AG09309 (cell line): ENCODE data around the gene FRMD4A.

Experiments
- DNase-seq: peaks from one replicate; pipeline ENCODE4 v3.0.0-alpha.2; 2010; ENCODE audit warnings: low read depth
- H3K4me3 ChIP-seq: 2 replicates; pipeline ENCODE4 v1.5.1; 2011; ENCODE audit warnings: mild to moderate bottlenecking, low read depth, low read length, moderate library complexity; ENCODE audit not compliant: control insufficient read depth
- TF ChIP-seq, protein P1 (sequence below): IDR thresholded peaks from 2 replicates; pipeline ENCODE4 v1.5.1; 2011; ENCODE audit warnings: mild to moderate bottlenecking, low read depth, low read length, inconsistent platforms; ENCODE audit not compliant: insufficient read depth, control insufficient read depth; ENCODE audit errors: missing control alignments

The FRMD4A gene

DNA sequence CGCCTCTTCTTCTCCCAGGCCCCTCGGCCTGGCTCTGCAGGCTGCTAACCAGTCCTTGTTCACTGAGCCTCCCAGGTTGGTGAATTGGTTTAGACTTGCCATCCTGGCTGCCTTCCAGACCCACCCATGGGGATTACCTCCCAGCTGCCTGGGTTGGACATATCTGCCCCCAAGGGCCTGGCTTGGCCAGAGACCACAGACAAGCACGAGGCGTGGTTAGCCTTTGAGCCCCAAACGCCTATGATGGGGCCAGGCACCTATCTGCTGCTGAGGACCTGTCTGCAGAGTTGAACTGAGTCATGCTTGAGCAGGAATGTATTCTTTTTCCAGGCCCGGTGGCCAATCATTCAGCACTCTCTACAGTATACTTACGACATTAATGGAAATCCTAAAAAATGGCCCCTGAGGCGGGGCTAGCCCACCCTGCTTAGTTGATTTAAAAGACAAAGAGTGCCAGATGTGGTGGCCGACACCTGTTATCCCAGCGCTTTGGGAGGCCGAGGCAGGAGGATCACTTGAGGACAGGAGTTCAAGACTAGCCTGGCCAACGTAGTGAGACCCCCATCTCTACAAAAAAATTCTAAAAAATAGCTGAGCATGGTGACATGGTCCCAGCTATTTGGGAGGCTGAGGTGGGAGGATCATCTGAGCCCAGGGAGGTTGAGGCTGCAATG lies 361.5 kb downstream of the FRMD4A start:
- no peak overlapping the region for H3K4me3 ChIP-seq
- DNase-seq = no peak
- TF ChIP-seq, protein P1, sequence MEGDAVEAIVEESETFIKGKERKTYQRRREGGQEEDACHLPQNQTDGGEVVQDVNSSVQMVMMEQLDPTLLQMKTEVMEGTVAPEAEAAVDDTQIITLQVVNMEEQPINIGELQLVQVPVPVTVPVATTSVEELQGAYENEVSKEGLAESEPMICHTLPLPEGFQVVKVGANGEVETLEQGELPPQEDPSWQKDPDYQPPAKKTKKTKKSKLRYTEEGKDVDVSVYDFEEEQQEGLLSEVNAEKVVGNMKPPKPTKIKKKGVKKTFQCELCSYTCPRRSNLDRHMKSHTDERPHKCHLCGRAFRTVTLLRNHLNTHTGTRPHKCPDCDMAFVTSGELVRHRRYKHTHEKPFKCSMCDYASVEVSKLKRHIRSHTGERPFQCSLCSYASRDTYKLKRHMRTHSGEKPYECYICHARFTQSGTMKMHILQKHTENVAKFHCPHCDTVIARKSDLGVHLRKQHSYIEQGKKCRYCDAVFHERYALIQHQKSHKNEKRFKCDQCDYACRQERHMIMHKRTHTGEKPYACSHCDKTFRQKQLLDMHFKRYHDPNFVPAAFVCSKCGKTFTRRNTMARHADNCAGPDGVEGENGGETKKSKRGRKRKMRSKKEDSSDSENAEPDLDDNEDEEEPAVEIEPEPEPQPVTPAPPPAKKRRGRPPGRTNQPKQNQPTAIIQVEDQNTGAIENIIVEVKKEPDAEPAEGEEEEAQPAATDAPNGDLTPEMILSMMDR = no peak

DNA sequence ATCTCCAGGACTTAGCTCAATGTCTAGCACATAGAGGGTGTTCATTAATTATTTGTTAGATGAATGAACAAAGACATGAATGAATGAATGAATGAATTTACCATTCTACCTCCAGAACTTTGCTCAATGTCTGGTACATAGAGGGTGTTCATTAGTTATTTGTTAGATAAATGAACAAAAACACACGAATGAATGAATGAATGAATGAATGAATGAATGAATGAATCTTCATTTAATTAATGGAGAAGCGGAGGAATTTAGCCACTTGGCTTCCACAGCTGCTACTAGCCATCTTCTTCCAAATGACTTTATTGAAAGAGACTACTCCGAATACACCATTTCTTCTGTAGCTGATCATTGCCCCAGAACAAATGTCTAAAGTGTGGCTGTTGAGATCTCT lies 368.9 kb downstream of the FRMD4A start:
- H3K4me3 ChIP-seq = no peak overlapping the region
- DNase-seq = no peak
- TF ChIP-seq, protein P1 = no peak

DNA sequence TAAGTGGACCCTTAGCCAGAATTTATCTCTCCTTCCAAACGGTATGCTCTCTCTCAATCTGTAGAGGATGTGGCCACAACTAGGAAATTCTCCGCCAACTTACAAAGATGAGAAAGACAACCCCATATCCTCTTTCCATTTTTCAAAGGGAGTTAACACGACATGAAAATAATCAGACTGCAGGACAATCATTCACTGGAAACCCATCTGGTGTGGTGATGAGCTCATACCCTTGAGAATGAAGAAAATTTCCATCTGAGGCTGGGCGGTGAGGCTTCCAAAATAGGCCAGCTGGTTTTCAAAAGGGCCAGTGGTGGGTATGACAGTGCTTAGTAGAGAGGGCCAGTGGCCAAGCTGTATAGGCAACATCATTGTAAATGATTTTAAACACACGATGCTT lies 369.6 kb downstream of the FRMD4A start:
- TF ChIP-seq, protein P1 = no peak
- peak; percentile 88 for DNase-seq
- H3K4me3 ChIP-seq = no peak overlapping the region

DNA sequence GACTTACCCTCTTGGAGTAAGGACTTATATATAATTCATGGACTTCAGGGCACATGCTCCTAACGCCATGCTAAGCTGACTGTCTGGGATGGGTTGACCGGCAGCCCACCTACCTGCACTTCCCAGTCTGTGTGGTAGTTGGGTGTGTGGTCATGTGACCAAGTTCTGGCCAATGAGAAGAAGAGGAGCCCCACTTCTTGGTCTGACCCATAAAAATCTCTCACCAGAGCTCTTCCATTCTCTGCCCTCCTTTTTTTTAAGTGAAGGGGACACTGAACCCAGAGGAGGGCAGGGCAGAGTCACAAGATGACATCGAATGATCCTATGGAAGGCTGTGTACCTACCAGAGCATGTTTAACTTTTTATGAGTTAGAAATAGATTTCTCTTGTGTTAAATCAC lies 370.1 kb downstream of the FRMD4A start:
- no peak for DNase-seq

DNA sequence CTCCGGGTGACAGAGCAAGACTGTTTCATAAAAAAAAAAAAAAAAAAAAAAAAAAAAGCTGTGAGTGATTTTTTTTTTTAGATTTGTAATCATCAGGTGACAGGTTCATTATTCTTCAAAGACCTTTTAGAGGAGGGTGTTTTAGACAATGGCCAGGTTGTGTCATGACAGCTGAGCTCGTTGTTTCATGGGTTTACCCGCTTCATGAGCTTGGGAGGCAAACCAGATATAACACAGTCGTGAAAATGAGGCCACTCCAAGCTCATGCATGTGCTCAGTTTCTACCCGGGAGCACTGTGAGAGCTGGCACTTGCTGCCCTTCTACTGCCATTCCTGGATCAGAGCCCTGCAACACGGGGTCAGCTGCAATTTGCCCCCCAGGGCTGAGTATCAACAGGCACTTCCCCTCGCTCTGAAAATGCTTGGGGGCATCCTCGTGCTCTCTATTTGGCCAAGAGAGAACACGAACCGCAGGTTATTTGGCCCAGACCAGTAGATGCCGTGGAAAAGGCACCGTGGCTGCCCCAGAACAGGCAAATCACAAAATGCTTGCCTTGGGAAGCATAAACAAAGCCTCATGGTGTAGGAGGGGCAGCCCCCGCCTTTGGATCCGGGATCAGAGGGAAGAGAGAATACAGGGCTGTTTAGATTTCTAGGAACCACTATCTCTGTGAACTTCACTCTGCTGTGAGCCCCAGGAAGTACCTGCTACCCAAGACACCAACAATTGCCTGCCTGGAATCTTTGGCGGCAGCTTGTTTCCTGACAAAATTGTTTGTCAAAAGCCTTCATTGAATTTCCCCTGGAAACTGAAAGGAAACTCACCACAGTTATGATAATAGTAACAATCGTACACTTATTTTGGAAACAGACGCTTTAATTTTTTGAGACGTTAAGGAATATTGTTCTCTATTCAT lies 371.0 kb downstream of the FRMD4A start:
- no peak for DNase-seq
- TF ChIP-seq, protein P1 = no peak

More for the DNA sequence above, 370.1 kb downstream of the FRMD4A start:
- no peak overlapping the region for H3K4me3 ChIP-seq
- TF ChIP-seq, protein P1 = no peak

DNA sequence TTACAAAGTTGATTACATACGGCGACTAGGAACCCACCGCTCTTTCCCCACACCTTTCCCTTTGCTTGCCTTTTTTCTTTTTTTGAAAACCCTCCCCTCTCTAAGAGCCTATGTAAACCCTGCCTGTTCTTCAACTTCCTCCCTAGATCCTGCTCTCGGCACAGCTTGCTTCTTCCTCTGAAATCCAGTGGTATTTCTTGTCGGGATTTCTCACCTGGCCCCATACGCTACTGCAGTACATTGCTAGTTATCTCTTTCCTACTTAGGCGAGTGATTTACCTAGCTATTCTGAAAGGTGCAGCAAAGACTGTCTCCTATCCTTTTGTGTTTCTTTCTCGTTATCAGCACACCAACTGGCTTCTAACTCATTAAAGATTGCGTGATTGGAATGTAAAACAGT lies 372.9 kb downstream of the FRMD4A start:
- no peak overlapping the region for H3K4me3 ChIP-seq
- TF ChIP-seq, protein P1 = no peak
- no peak for DNase-seq

More for the DNA sequence above, 371.0 kb downstream of the FRMD4A start:
- H3K4me3 ChIP-seq = no peak overlapping the region
